ENCODE measurements around the gene VRK2.

The VRK2 gene

GRCh38 chr2:58046585-58047372, at the start of gene VRK2:
Gene VRK2 (plus strand): TSS chr2:58046806. CDS start chr2:58048832, 2,026 bp downstream.
- DNase-seq (ENCODE audit: low read depth in 2 of 2), result peak; percentile 68 to 72

- DNase-seq (ENCODE audit: low read depth in 2 of 2), result no peak
These were observed 40.2 kb upstream of the VRK2 start for GRCh38 chr2:58006256-58006951.

- DNase-seq (ENCODE audit: low read depth in 2 of 2), result no peak
These were observed 39.7 kb upstream of the VRK2 start for GRCh38 chr2:58006952-58007284.

GRCh38 chr2:58010599-58010998, 36.0 kb upstream of the VRK2 start:
- DNase-seq (ENCODE audit: low read depth in 2 of 2), result no peak

GRCh38 chr2:58019229-58019628, 27.4 kb upstream of the VRK2 start:
- no peak for DNase-seq (ENCODE audit: low read depth in 2 of 2)

GRCh38 chr2:58025150-58025933, 21.3 kb upstream of the VRK2 start:
- no peak for DNase-seq (ENCODE audit: low read depth in 2 of 2)

- no peak for DNase-seq (ENCODE audit: low read depth in 2 of 2)
These were observed 19.6 kb upstream of the VRK2 start for GRCh38 chr2:58027029-58027428.

GRCh38 chr2:58030771-58031170, 15.8 kb upstream of the VRK2 start:
- no peak for DNase-seq (ENCODE audit: low read depth in 2 of 2)

GRCh38 chr2:58032016-58032763, 14.4 kb upstream of the VRK2 start:
- no peak for DNase-seq (ENCODE audit: low read depth in 2 of 2)

- DNase-seq (ENCODE audit: low read depth in 2 of 2), result no peak
These were observed 13.9 kb upstream of the VRK2 start for GRCh38 chr2:58032764-58033080.

- DNase-seq (ENCODE audit: low read depth in 2 of 2), result no peak
These were observed 13.1 kb upstream of the VRK2 start for GRCh38 chr2:58033530-58033929.

- no peak for DNase-seq (ENCODE audit: low read depth in 2 of 2)
These were observed 11.3 kb upstream of the VRK2 start for GRCh38 chr2:58035352-58035751.

GRCh38 chr2:58039170-58039611, 7.4 kb upstream of the VRK2 start:
- DNase-seq (ENCODE audit: low read depth in 2 of 2), result no peak

GRCh38 chr2:58042486-58042970, 4.1 kb upstream of the VRK2 start:
- peak in 1 of 2 donors; percentile 11 for DNase-seq (ENCODE audit: low read depth in 2 of 2)

- no peak for DNase-seq (ENCODE audit: low read depth in 2 of 2)
These were observed 2.5 kb upstream of the VRK2 start for GRCh38 chr2:58044145-58044544.

- no peak for DNase-seq (ENCODE audit: low read depth in 2 of 2)
These were observed 849 bp upstream of the VRK2 start for GRCh38 chr2:58045580-58046334.

- no peak for DNase-seq (ENCODE audit: low read depth in 2 of 2)
These were observed 346 bp upstream of the VRK2 start for GRCh38 chr2:58046335-58046584.

- DNase-seq (ENCODE audit: low read depth in 2 of 2), result no peak
These were observed 848 bp downstream of the VRK2 start for GRCh38 chr2:58047373-58047935.

GRCh38 chr2:58047961-58048360, 1.4 kb downstream of the VRK2 start:
- DNase-seq (ENCODE audit: low read depth in 2 of 2), result no peak

GRCh38 chr2:58051445-58051844, 4.8 kb downstream of the VRK2 start:
- no peak for DNase-seq (ENCODE audit: low read depth in 2 of 2)

- DNase-seq (ENCODE audit: low read depth in 2 of 2), result no peak
These were observed 6.4 kb downstream of the VRK2 start for GRCh38 chr2:58052978-58053377.
